NCI-H2196 (cell line): ENCODE data around the gene GLP2R.

Source experiments
- DNase-seq: peaks from one replicate; lab custom pipeline; 2025; ENCODE audit not compliant: unreplicated experiment; lab: John Stamatoyannopoulos, UW

The GLP2R gene

GRCh38 chr17:9850151-9850550 is 24.4 kb downstream of the GLP2R start:
- no peak for DNase-seq

GRCh38 chr17:9854255-9854654 is 28.5 kb downstream of the GLP2R start:
- no peak for DNase-seq

- DNase-seq: no peak
Observed at GRCh38 chr17:9855036-9855435, 29.3 kb downstream of the GLP2R start.

GRCh38 chr17:9859781-9860180 is 34.1 kb downstream of the GLP2R start:
- DNase-seq: no peak

GRCh38 chr17:9860851-9861250 is 35.1 kb downstream of the GLP2R start:
- DNase-seq: no peak

GRCh38 chr17:9862220-9862619 is 36.5 kb downstream of the GLP2R start:
- no peak for DNase-seq

- no peak for DNase-seq
Observed at GRCh38 chr17:9862949-9863348, 37.2 kb downstream of the GLP2R start.

- DNase-seq: no peak
Observed at GRCh38 chr17:9865586-9865985, 39.9 kb downstream of the GLP2R start.

- no peak for DNase-seq
Observed at GRCh38 chr17:9868552-9868951, 42.8 kb downstream of the GLP2R start.

GRCh38 chr17:9872852-9873251 is 47.1 kb downstream of the GLP2R start:
- no peak for DNase-seq

GRCh38 chr17:9874722-9875121 is 49.0 kb downstream of the GLP2R start:
- no peak for DNase-seq

- no peak for DNase-seq
Observed at GRCh38 chr17:9875441-9875840, 49.7 kb downstream of the GLP2R start.

- DNase-seq: no peak
Observed at GRCh38 chr17:9878356-9878755, 52.6 kb downstream of the GLP2R start.

GRCh38 chr17:9878786-9879525 is 53.2 kb downstream of the GLP2R start:
- no peak for DNase-seq

GRCh38 chr17:9880582-9880999 is 54.9 kb downstream of the GLP2R start:
- DNase-seq: no peak

- DNase-seq: no peak
Observed at GRCh38 chr17:9883451-9883850, 57.7 kb downstream of the GLP2R start.

GRCh38 chr17:9886141-9886930 is 60.6 kb downstream of the GLP2R start:
- no peak for DNase-seq

- no peak for DNase-seq
Observed at GRCh38 chr17:9887508-9887907, 61.8 kb downstream of the GLP2R start.

- no peak for DNase-seq
Observed at GRCh38 chr17:9890124-9890523, 64.4 kb downstream of the GLP2R start.

GRCh38 chr17:9893411-9894012 is 67.8 kb downstream of the GLP2R start:
- no peak for DNase-seq

- DNase-seq: no peak
Observed at GRCh38 chr17:9894231-9894630, 68.5 kb downstream of the GLP2R start.

GRCh38 chr17:9895923-9896322 is 70.2 kb downstream of the GLP2R start:
- no peak for DNase-seq
